NCI-H460 (cell line): ENCODE measurements around the gene TNC. TPM values are rescaled to one million over a fixed set of nuclear protein-coding genes. Genes with fewer than 3 reads are reported as not detected.

Experiments used
- DNase-seq: peaks from one replicate; pipeline ENCODE4 v3.0.0-alpha.2; 2016; ENCODE audit warnings: low read depth; ENCODE audit errors: extremely low read depth
- total RNA-seq: library from RNA; depleted of rRNA; stranded (reverse); fragments of >200 nt; shearing (Covaris generic); gene quantifications from 2 replicates; pipeline ENCODE4 v1.2.3, GENCODE V29; 2014

Gene TNC
- total RNA-seq, 1 experiment from 2014 or later = not detected

DNA sequence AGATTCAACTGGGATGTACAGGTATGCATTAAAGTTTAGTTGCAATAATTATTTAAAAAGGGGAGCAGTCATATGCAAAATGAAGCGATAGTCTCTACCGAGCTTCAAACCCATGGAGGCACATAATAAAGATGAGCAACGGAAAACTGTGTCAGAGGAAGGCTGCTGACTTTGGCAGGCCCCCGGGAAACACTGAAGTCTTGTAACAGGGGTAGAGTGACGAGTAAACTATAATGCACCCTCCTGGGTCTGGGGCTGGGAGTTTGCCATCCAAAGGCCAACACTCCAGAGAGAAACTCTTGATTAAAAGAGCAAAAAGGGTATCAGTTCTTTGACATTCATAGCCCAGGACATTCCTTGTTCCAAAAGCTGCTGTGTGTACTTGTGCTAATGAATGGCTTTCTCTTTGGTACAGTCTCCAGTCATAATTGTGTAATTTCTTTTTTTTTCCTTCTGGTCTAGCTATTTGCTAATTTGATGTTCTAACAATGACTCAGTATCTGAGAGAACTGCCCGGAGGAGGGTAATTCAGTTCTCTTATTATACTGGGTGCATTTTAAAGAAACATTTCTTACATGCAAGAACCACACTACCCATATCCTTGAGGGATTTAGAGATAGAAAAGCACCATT, 59.2 kb downstream of the TNC start:
- no peak for DNase-seq

DNA sequence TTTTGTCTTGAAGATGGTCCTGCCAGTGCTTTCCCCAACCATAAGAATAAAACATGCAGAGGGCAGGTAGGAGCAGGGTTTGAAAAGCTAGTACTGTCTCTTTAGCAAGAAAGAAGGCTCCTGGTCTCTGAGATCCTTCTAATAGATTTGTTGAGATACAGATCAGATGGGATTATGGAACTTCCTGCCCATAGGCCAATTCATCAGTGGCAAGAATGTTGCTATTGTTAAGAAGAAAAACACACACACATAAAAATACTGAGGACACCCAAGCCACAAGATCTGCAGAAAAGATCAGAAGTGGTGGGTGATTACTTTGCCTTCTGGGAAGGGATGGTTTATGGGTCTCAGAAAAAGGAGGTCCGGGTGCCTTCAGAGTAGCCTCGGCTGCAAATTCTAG, 59.8 kb downstream of the TNC start:
- DNase-seq = no peak

DNA sequence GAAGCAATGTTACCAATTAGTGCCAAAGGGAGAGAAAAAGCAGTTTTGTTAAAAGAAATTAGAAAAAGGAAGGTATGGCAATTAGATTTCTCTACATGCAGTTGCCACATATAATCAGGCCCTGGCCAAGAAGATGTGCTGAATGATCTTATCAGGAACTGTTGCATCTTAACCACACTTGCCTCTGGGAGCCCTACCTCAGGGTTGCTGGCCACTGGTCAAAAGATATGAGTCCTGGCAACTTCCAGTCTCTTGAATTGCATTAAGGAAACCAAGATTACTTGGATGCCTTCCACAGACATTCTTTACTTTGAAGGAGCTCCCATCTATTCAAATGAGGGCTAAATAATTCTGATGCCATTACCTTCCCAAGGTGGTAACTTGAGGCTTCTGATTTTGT, 60.4 kb downstream of the TNC start:
- DNase-seq = no peak

DNA sequence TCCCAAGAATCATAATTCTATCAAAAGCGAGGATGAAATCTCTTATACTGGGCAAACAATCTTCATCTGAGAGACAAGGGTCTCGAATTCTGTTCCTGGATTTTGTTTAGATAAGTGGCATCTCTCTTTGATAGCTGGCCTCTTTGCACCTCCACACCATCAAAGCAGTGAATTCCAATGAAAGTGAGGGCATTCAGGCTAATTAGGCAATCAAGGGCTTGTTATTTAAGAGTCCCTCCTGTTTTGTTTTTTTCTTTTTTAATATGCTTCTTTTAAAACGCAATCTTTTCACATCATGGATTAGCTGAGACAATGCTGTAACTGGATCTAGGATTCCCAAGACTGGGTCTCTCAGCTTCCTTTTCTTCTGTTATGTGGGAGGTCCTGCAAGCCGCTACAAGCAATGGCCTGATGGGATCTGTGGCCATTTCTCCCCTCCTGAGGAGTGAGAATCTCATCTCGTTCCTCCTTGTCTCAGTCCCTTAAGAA, 67.9 kb downstream of the TNC start:
- DNase-seq = no peak

DNA sequence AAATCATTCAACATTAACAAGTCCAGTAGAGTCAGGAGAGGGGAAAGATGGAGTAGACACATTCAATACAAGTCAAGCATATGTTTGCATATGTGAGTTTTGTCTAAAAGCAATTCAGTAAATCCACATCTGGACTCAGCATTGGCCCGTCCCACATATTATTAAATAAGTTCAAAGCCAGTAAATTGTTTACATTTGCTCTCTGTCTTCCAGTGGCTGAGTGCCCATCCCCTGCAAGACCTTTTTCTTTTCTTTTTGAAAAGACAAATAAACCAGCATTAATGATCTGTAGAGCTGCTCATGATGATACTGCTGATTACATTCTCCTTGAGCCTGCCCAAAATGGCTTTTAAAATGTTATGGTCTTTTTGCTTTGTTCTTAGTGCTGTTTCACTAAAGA, 71.1 kb downstream of the TNC start:
- DNase-seq = no peak

DNA sequence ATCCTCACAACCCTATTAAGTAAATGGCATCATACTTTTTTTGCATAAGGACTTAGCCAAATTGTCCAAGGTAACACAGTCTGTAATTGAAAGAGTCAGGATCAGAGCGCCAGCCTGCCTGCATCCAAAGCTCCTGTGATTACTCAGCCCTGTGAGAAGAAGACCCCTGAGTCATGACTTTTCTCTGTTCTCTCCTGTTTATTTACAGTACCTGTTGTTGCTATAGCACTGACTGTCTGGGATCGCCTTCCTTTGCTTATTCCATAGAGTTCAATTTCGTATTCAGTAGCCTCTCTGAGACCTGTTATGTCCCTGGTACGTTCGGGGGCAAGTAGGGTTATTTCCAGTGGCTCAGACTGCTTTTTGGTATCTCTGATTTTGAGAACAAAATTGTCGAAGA, 71.8 kb downstream of the TNC start:
- no peak for DNase-seq

DNA sequence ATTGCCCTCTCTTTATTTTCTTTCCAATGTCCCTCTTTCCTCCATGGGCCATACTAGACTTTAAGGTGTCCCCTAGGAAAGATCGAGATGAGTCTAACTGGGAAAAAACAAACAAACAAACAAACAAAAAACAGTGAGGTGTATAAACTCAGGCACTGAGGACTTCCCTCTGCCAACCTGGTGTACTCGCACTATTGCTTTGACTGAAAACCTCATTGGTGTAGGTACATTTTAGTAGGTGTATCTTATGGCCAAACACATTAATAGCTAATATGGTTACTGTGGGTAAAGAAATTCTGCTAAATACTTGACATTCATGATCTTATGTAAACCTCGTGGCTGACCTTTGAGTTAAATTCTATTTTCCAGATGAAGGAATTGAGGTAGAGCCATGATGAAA, 74.3 kb downstream of the TNC start:
- DNase-seq = no peak

DNA sequence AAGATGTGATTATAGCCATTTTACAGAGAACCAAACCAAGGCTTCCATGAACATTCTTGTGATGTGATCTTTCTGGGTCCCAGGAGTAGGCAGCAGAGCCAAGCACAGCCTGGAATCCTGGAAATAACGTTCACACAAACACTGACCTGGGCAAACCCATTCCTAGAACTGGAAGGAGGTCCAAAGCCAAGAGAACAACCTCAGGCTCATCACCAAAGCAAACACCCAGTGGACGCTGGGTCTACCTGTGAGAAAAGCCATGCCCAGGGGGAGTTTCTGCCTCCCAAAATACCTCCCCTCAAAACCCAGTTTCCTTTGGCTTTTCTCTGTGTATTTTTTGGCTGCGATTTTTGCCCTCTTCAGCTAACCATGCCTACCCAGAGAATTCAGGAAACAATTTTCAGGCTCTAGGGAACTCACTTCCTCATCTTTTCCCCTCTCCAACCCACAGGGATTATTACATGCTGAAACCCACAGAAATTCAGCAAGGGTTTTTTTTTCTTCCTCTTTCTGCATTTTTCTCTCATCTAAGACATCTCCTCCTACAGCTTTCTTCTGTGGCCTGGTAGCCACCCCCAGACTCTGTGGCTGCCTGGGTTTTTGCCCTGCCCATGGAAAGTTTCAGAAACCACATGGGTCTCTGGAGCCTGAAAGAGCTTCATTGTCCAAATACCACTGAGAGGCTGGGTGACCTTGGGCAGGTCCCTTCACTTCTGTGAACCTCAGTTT, 75.0 kb downstream of the TNC start:
- no peak for DNase-seq

DNA sequence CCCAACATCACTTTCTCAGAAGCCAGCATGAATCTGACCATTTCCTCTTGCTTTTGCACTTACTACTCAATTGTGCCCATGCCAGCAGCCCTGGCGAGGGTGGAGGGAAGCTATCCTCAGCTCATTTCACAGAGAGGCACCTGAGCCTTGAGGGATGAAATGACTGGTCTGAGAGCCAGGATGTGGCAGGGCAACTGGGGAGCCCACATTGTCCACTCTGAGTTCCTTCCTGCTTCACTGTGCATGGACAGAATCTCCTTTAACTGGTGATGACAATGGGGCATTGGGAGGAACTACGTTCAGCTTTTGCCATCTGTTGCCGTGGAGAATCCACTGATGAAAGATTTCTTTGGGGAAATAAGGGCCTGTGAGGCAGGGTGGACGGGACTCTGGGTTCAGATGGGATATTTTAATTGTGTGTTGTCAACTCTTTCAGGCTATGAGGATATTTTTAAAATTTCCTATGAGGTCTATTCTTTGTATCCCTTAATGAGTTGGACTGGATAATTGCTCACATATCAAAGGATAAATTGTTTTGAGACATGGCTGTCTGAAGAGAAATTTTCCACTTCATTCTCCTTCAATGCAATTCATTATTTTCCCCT, 78.3 kb downstream of the TNC start:
- no peak for DNase-seq

DNA sequence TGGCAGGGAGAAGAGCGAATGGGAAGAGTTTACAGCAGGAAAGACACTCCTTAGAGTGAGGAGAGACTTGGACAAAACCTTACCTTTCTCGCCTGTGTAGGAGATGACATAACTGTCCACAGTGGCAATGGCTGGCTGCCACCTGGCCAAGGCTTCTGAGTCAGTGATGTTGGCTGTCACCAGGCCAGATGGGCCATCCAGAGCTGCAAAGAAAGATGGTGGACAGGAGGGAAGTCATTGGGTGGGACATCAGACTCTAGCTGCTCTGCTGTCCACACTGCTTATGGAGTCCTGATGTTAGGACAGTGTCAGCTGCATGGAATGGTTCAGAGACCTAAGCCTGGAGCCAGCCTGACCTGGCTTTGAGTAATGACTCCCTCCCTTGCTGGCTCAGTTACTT, 79.8 kb downstream of the TNC start:
- DNase-seq = no peak

DNA sequence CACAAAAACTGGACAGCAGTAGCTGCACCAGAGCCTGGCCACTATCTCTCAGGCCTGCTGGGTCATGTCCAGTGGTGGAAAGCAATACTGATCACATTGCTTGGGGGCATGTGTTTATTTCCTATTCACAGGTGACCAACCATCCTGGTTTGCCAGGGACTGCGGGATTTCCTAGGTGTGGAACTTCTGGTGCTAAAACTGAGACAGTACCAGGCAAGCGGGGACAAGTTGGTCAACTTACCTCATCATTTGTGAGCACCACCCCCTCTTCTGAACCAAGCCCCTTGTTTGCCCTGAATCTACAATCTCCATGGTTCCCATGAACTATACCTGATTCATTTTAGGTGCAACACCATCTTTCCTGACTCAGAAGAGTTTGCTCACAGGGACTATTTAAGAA, 81.3 kb downstream of the TNC start:
- no peak for DNase-seq

DNA sequence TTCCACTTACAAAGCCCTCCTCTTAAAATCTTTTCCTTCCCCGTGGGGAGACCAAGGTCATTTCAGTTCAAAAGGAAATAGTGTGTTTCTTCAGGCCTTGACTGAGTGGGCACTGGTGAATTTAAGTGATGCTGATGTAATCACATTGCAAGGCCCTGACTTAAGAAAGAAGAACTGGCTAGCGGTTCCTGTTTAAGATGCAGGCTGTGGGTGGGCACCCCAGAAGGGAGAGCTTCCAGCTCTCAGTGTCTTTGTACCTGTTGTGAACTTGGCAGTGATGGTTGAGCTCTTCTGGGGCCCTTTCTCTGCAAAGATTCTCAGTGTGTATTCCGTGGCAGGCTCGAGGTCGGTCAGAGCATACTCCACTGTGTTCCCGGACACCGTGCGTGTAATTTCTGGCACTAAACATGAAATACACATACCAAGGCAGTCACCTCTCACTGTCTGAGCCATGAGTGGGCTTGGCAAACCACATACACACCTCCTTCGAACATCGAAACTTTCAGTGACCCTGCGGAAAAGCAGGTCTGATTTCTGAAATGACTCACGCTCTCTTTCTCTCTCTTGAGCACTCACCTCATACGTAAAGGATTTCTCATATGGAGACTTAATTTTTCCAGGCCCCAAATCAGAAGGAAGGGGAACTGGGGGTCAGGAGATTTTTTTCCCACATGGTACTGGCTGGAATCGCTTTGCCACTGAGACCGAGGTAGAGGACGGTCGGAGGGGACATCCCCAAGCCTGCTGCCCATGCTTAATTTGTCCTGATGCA, 81.9 kb downstream of the TNC start:
- peak; percentile 16 for DNase-seq

DNA sequence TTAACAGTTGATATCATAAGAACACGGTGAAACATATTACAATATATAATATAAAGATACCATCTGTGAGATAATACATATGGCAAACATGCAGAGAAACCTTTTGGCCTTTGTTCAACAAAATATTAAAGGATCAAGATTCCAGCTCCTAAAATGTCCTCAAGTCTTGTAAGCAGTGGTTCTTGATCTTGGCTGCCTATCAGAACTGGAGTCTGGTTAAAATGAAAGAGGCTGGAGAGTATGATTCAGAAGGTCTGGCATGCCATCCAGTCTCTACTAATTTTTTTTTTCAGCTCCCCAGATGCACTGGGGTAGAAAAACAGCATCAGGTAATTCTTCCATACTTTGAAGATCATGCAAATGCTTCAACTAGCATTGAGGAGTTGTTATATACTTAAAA, 83.2 kb downstream of the TNC start:
- DNase-seq = no peak

DNA sequence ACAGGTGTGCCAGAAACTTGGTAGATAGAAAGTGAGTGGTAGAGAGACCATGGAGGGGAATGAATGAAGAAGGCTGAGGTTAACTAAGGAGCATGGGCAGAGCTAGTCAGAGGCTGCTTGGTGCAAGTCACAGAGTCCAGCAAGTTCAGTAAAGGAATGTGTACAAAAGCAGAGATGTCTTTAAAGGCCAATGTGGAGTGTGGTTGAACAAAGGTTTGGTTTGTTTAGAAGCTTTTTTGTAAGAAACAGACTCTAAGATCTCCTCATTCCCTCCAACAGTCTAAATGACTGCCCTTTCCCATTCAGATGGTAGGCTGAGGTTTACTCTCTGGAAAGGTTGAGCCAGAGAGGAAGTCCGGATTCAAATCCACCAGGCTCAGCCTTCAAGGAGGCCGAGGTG, 84.2 kb downstream of the TNC start:
- DNase-seq = no peak

DNA sequence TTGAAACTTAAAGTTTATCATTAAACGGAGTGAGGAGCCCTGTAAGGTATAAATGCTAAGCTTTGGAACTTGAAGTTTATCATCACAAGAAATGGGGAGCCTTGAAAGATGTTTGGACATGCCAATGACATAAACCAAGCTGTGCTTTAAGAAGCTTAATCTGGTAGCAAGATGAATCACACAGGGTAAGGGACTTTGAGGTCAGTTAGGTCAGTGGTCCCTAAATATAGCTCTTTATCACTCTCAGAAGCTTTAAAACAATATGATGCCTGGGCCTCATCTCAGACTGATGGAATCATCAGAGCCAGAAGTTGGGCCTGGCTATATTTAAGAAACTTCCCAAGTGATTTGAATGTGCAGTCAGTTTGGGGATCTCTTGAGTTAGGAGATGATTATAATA, 85.7 kb downstream of the TNC start:
- no peak for DNase-seq

DNA sequence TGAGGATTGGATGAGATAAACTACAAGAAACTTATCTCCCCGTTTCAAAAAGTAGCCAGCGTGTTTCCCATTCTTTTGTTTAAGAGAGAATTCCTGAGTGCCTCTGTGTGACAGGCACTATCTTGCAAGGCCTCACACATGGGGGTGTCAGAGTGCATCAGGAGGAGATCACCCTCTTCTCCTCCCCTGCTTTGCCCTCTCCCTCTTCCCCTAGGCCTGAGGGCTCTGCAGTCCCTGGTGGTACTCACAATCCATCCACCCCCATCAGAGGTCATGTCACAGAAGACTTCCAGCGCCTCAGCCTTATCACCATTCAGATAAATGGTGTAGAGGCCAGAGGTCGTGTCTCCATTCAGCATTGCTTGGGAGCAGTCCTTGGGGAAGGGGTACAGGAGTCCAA, 88.0 kb downstream of the TNC start:
- no peak for DNase-seq

DNA sequence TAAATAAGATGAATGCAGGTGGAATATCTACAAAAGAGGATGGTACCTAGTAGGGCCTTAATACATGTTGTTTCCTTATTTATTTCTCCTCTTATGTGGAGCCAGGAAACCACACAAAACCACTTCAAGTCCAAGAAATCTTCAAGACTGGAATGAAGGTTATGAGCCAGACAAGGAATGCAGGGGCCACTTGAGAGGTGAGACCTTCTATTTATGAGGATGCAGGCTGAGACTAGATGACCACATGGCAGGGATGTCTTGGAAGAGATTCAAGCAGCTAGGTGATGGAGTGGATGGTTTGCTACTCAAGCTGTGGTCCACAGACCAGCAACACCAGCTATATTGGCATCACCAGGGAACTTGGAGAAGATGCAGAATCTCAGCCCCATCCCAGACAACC, 92.2 kb downstream of the TNC start:
- DNase-seq = no peak

DNA sequence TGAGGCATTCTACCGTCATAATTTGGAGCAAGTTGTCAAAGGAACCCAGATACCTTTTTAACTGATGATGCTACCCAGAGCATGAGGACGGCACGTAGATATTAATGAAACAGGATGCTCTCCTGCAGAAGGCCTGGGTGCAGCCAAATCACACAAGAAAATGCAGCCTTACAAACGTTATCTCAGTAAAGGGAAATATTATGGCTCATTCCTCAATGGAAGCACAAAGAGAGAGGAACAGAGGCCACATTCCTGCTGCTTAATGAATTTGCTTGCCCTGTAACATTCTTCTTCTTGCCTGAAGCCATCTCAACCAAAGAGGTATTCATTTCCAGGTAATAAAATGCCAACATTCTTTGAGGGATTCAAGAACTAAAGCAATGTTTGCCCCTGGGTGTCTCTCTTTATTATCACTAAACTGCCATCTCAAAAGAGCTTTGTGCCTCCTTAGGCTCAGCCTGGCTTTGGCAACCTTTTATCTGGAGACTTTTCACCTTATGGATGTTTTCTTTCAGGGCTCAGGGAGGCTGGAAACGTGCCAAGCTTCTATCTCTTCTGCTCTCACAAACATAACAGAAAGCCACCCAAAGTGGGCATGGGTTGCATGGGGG, 92.9 kb downstream of the TNC start:
- no peak for DNase-seq

DNA sequence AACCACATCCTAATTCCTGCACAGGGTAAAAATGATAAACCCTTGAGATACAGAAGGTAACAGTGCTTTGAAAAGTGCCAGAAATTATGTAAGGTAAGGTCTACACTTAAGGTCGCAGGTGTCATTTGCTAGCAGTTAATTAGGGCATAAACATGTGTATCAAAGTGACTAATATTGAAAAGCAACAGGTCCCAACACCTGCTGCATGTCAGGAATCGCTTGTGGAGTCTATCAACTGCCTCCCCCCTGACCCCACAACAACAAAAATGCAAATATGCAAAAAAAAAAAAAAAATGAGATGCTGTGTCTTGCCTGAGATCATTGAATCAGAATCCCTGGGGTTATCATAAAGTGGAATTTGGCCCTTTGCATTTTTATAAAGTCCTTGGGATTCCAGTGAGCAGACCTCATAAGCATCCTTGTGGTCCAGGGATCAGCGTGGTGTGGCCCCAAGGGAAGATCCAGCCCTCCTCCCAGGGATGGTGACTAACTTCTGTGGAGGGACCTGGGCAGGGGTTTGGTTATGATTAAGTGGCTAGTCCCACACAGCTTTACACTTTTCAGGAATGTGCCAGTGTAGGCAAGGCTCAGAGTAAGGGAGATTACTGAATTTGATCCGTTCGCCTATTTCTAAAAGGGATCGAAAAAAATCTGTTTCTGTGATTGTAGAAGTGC, 95.1 kb downstream of the TNC start:
- no peak for DNase-seq
